Activated CD8-positive, alpha-beta memory T cell treated with anti-CD3 and anti-CD28 coated beads, Interleukin-2, amount 50 U/mL, for 24 hours (primary cell): ENCODE data around the gene PARD6G.
"Not testable (repeated sequence)": the region's sequence is repeated elsewhere in the genome, so short reads cannot be mapped to it uniquely, and the experiment has no call there.

Experiments used
- DNase-seq: peaks from one replicate; pipeline ENCODE4 v3.0.0-alpha.2; 2020; ENCODE audit errors: extremely low read depth

PARD6G gene

DNA sequence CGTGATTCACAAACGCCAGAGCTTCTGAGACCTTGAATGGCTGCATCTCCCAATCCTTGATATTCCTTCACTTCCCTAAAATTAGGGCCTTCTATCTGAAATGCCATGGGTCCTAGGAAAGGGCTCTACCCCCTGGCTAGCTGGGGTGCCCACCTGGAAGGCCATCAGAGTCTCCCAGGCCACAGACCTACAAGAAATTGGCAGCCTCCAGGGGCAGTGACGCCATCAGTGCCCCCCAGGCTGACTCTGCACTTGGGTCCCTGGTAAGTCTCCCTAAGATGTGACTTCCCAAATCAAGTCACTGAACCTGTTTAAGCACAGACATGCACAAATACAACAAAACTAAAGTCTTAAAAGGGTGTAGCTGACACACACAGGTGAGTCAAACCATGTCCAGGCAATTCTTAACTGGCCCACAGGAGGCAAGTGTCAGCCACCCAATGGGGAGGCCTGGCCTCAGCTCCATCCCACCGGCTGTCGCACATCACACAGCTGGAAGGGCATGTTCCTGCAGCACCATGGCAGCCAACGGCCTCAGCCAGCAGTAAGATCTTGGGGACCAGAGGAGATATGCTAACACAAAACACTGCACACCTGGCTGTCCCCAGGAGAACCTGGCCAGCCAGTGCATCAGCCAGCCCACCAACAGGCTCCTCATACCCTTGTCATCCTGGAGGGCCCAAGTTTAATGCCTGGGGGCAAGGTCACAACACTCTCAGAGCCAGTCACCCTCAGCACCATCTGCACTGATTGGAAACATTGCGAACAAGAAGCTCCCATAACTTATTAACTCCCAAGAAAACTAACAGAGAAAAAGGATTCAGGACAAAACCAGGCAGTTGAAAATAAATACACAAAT, 5.2 kb downstream of the PARD6G start:
- DNase-seq = no peak

DNA sequence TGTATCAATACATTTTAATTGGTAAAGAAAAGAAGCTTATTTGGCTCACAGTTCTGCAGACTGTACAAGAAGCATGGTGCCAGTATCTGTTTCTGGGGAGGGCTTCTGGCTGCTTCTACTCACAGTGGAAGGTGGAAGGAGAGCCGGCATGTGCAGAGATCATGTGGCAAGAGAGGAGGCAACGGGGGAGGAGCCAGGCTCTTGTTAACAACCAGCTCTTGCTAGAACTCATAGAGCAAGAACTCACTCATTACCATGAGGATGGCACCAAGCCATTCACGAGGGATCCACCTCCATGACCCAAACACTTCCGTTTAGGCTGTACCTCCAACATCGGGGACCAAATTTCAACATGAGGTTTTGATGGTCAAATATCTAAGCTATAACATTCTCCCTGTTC, 7.5 kb downstream of the PARD6G start:
- DNase-seq = no peak

DNA sequence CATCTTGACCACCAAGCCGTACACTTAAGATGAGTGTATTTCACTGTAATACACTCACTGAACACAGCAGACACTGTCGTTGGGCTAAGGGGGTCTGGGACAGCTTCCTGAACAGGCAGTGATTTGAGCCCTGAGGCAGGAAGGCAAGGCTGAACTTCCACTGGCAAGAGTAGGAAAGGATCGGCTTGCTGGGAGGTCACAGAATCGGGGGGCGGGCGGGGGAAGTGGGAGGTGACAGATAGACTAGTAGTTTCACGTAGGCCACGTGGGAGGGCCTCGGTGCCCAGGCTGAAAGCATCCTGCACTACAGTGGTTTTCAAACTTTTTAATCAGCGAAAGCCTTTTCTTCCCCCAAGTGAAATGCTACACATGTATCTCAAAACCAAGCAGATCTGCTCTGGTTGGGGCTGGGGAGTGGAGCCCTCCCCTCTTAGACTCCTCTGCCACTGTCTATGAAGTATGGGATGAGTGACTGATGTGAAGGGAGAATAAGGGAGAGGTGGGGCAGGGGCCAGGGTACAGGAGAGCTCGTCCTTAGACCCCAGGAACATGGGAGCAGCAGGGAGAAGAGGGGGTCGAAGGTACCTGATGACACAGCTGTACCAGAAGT, 8.6 kb downstream of the PARD6G start:
- DNase-seq = no peak

DNA sequence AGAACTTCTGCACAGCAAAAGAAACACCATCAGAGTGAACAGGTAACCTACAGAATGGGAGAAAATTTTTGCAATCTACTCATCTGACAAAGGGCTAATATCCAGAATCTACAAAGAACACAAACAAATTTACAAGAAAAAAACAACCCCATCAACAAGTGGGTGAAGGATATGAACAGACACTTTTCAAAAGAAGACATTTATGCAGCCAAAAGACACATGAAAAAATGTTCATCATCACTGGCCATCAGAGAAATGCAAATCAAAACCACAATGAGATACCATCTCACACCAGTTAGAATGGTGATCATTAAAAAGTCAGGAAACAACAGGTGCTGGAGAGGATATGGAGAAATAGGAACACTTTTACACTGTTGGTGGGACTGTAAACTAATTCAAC, 9.8 kb downstream of the PARD6G start:
- DNase-seq = not testable (repeated sequence)

GRCh38 chr18:80234398-80234797, 12.9 kb downstream of the PARD6G start:
- no peak for DNase-seq

GRCh38 chr18:80233899-80234298, 13.4 kb downstream of the PARD6G start:
- no peak for DNase-seq

DNA sequence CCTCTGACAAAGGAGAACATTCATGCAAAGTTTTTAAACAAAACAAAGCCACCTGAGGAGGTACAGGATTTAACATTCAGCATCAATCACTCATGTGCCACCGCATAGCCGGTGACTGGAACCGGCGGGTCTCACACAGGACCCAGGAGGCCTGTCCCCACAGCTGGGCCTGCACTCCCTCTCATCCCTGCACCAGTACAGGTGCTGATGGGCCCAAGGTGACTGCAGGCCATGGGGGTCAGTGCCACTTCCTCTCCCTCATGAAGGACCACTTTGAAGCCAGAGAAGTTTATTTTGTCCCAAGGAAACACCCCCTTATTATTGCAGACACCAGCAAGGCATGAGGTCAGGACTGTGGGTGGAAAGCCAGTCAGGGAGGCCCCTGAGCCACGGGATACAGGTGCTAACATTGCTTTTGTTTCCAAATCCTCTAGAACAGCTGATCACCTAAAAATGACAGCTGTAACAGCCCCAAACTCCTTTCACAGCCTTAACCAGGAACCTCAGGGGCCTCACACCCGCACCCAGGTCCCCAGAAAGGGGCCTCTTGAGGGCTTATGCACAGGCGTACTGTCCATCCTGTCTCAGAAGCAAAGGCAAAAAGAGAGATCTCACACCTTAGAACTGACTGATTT, 14.0 kb downstream of the PARD6G start:
- DNase-seq = no peak

DNA sequence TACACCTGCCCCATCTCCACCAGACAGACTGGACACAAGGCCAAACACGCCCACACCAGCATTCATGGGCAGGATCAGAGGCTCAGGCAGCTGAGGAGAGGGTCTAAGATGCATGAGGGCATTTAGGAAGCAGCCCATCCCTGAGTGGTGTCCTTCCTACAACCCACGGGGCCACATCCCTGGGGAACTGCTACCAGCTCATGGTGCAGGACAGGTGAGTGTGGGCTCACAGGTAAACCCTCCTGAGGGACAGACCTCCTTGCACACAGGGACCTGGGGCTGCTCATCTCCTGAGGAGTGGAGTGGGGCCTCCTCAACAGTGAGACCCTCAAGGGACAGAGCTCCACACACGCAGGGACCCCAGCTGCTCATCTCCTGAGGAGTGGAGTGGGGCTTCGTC, 14.6 kb downstream of the PARD6G start:
- DNase-seq = no peak

- DNase-seq = no peak
Measured at GRCh38 chr18:80232030-80232429, 15.3 kb downstream of the PARD6G start.

- no peak for DNase-seq
Measured at GRCh38 chr18:80231616-80232015, 15.7 kb downstream of the PARD6G start.

DNA sequence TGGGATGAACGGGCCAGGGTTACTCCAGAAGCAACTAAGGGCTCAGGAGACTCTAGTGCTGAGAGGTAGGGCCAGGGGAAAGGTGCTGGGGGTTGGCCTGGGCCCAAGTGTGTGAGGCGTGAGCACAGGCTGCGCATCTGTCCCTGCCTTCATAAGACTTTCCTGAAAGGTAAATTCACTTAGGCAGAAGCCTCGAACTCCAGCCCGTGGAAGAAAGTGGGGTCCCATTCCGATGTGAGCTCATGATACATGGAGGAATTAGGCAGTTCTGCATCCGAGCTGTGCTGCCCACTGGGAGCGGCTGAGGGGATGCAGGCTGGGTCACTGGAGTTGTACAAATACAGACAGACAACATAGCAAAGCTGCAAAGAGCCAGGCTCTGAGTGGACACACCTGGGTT, 16.2 kb downstream of the PARD6G start:
- no peak for DNase-seq

DNA sequence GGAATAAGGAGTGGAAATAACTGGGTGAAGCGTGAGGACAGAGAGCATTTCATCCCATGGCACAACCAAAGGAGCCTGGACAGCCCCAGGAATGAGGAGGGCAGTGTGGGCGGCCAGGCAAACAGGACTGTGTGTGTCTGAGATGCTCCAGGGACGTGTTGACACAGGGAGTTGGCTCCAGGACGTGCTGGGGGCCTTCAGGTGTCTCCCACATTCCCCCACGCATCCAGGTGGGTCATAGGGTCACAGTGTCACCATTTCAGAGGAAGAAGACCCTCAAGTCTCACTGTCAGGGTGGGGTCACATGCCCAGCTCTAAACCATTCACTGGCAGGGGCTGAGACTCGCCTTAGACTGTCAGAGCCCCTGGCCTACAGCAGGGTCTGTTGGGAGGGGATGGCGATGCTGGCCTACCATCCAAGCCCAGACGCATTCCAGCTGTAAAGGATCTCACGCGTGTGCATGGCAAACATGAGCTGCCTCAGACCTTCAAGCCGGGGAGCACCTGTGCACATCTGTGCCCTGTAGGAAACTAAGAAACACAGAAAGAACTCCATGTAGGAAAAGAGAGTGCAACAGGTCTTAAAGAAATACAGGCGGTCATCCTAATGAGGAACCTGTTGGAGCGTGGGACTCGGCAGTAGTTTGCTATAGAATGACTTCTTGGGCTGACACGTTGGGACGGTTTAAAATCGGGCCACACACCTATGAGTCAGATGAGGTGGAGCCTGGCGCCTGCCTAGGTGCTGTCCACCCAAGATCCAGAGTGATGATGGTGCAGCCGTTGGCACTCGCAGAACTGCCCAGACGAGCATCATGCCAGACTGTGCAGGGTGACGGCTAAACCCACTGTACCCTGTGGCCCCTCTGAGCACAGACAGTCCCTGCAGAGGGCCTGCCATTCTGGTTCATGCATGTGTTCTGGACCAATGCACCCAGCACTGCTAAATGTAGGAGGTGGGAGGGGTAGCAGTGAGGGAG, 17.3 kb downstream of the PARD6G start:
- no peak for DNase-seq

DNA sequence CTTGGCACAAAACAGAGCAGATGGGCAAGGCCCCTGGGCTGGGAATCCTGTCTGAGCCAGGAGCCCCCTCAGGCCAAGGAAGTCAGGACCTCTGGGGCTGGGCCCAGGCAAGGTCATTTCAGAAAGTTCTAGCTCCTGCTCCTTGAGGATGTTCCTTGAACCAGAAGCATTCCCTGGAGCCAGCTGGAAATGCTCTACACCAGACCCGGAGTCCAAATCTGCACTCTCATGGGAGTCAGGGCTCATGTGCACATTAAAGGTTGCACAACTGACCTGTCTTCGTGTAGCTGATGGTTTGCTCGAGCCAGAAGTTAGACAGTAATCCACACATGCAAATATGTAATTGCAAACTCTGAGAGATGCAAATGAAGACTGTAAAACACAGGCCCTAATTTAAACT, 18.0 kb downstream of the PARD6G start:
- no peak for DNase-seq

DNA sequence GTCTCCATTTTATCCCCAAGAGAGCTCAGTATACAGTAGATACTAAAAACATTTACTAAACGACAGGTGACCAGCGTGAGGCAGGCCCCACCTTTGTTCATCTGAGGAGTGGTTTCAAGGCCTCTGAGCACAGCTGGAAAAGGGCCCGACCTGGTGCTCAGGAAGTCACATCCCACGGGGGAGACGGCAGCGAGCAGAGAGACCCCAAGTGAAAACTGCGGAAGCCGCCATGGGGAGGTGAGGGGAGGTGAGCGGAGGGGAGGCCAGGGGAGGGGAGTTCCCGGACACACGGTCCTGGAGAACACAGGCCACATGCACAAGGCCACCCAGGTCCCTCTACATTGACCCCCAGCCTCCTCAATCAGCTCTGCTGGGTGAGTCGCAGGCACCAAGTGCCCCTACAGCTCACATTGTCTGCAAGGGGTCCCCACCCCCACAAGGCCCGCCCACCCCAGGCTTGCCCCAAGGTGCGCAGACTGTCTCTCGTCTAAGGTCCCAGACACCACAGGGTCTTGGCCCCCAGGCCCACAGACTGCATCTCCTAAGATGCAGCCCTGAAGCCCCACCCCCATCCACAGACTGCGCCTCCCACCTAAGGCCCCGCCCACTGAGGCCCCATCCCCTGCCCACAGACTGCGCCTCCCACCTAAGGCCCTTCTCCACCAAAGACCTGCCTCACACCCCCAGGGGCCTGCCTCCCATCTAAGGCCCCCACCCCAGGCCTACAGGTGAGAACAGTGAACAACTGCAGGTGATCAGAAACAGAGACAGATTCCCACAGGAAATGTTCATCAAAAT, 19.1 kb downstream of the PARD6G start:
- DNase-seq = no peak

DNA sequence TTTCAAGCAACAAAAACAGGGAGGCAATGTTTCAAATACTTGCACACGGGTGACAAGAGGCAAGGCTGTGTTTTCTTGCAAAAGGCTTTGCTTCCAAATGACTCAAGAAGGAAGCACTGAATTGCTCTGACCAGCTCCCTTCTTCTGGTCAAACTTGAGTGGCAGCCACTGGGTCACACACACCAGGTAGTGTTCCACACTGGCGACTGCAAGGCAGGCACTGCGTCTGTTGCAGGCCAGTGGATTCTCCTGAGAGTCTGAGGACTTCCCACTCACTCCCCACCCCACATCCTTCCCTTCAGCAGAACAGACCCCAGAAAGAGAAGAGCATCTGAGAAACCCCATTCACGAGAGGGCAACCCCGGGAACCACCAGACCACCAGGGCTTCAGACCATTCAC, 19.8 kb downstream of the PARD6G start:
- DNase-seq = no peak

GRCh38 chr18:80225685-80226084, 21.6 kb downstream of the PARD6G start:
- no peak for DNase-seq

DNA sequence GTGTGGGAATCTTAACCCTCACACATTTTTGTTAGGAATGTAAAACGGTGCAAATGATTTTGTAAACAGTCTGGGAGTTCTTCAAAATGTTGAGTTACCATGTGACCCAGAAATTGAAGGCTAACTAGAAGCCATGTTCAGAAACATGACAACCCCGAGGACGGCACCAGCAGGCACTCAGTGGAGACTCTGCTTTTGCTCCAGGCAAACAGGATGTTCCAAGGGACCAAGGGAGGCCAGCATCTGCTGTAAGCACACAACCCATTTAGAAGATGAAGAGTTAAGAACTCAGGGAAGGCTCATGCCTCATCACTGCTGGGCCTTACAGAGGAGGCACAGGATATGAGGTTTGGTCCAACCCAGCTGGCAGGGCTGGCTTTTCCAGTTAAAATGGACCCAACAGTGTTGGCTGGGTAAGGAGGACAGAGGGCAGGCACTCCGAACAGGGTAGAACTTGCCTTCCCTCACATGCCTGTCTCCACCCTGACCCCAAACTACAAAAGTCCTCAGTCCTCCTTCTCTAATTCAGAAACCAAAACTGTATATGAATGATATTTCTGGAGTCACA, 23.6 kb downstream of the PARD6G start:
- no peak for DNase-seq

DNA sequence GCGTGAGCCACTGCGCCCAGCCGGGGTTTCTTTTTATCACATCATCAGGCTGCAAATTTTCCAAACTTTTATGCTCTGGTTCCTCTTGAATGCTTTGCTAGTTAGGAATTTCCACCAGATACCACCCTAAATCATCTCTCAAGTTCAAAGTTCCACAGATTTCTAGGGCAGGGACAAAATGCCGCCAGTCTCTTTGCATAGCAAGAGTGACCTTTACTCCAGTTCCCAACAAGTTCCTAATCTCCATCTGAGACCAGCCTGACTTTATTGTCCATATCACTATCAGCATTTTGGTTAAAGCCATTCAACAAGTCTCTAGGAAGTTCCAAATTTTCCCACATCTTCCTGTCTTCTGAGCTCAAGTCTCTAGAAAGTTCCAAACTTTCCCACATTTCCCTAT, 27.8 kb downstream of the PARD6G start:
- not testable (repeated sequence) for DNase-seq

DNA sequence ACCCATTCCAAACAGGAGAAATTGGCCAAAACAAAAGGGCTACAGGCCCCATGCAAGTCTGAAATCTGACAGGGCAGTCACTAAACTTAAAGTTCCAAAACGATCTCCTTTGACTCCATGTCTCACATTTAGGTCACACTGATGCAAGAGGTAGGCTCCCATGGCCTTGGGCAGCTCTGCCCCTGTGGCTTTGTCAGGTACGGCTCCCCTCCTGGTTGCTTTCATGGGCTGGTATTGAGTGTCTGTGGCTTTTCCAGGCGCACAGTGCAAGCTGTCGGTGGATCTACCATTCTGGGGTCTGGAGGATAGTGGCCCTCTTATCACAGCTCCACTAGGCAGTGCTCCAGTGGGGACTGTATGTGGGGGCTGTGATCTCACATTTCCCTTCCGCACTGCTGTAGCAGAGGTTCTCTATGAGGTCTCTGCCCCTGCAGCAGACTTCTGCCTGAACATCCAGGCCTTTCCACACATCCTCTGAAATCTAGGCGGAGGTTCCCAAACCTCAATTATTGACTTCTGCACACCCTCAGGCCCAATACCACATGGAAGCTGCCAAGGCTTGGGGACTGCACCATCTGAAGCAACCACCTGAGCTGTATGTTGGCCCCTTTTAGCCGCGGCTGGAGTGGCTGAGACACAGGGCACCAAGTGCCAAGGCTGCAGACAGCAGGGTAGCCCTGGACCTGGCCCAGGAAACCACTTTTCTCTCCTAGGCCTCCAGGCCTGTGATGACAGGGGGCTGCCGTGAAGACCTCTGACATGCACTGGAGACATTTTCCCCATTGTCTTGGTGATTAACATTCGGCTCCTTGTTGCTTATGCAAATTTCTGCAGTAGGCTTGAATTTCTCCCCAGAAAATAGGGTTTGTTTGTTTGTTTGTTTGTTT, 28.7 kb downstream of the PARD6G start:
- no peak for DNase-seq

GRCh38 chr18:80213182-80213581, 34.1 kb downstream of the PARD6G start:
- no peak for DNase-seq
